Astrocyte of the cerebellum (primary cell): Measurements from ENCODE around the gene NKX3-2.
A peak's percentile ranks its signal among the peaks of the same experiment; 100 is the strongest.

Experiments
- DNase-seq: peaks from one replicate; pipeline ENCODE4 v3.0.0-alpha.2; 2011; ENCODE audit warnings: low read depth
- H3K4me3 ChIP-seq: 2 replicates; pipeline ENCODE4 v1.5.1; 2011; ENCODE audit warnings: mild to moderate bottlenecking, low read depth, low read length, moderate library complexity
- in situ Hi-C: cut with HindIII; loops from 2 replicates; pipeline ENCODE4 v1.10.0; 2017; ENCODE audit warnings: low sequenced_read_pairs
- TF ChIP-seq, protein P1 (sequence below): IDR thresholded peaks from 2 replicates; pipeline ENCODE4 v1.5.1; 2012; ENCODE audit warnings: low read length, low read depth, moderate library complexity, mild to moderate bottlenecking; ENCODE audit errors: missing control alignments

Gene NKX3-2

DNA sequence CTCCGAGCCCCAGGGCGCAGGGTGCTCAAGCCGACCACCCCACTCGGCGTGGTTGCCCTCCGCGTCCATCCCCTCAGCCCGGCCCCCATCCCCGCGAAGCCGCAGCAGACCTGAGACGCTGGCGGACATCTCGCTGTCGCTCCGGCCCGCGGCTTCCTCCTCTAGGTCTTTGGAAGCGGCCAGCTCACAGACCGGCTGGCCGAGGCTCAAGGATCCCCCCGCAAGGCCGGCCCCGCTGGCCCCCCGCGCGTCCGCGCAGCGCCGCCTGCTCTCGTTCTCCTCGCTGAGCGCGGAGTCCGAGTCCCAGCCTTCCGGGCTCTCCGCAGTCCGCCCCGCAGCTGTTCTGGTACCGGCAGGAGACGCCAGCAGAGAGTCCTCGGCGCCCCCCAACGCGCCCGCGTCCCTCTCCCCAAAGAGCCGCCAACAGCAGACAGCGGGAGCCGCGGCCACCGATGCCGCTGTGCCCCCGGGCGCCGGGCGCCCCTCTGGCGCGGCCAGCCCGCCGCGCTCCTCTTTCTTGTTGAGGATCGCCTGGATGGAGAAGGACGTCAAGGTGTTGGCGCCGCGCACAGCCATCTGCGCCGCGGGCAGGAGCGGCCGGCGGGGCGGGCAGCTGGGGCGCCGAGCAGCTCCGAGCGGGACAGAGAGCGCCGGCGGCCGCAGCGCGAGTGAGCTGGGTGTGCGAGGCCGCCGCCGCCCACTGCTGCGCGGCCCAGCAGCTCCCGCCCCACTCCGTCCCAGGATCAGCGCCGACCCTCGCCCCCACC is at the start of gene NKX3-2:
TSS of gene NKX3-2 (minus strand) at position 670 of the 767 bp plus-strand sequence. CDS start at position 576, 94 bp downstream.
- in situ Hi-C loops: no loop called here
- peak within 1 kb of the TSS; percentile 48 for H3K4me3 ChIP-seq
- TF ChIP-seq, protein P1, sequence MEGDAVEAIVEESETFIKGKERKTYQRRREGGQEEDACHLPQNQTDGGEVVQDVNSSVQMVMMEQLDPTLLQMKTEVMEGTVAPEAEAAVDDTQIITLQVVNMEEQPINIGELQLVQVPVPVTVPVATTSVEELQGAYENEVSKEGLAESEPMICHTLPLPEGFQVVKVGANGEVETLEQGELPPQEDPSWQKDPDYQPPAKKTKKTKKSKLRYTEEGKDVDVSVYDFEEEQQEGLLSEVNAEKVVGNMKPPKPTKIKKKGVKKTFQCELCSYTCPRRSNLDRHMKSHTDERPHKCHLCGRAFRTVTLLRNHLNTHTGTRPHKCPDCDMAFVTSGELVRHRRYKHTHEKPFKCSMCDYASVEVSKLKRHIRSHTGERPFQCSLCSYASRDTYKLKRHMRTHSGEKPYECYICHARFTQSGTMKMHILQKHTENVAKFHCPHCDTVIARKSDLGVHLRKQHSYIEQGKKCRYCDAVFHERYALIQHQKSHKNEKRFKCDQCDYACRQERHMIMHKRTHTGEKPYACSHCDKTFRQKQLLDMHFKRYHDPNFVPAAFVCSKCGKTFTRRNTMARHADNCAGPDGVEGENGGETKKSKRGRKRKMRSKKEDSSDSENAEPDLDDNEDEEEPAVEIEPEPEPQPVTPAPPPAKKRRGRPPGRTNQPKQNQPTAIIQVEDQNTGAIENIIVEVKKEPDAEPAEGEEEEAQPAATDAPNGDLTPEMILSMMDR: no peak
- DNase-seq: no peak

DNA sequence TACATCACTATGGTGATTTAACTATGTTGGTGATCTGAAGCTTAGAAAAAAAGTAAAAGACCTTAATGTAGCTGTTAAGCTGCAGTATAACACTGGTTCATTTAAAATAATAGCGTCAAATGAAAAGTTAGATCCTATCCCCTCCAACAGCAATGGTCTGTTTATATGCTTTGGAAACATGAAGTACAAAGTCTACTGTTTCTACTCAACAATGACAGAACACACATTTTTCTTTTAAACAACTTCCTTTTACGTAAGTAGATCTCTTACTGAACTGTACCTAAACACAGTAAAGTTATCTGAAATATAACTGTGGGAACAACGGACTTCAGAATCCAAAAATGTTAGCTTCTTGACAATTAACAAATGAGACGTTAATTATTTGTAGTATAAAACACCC is 47.9 kb upstream of the NKX3-2 start:
- TF ChIP-seq, protein P1: no peak
- no peak for DNase-seq
- in situ Hi-C loops: no loop called here
- H3K4me3 ChIP-seq: no peak overlapping the region

DNA sequence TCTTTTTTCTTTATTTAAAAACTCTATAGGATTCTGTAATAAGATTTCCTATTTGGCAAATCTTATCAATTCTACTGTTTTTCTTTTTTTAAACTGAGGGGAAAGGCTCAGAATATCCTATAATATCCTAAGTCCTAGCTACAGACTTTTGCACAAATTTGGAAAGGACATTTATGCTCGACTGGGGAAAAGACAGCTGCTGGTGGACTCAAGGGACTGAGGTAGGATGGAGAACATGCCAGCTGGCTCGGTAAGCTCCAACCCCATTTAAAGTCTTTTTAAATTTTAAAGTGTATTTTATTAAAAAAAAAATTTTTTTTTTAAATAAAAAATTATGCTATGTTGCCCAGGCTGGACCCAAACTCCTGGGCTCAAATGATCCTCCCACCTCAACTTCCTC is 46.5 kb upstream of the NKX3-2 start:
- in situ Hi-C loops: no loop called here
- no peak overlapping the region for H3K4me3 ChIP-seq
- no peak for DNase-seq
- TF ChIP-seq, protein P1: no peak

GRCh38 chr4:13588954-13589353 is 44.6 kb upstream of the NKX3-2 start:
- DNase-seq: no peak
- in situ Hi-C loops: no loop called here
- H3K4me3 ChIP-seq: no peak overlapping the region
- TF ChIP-seq, protein P1: no peak

DNA sequence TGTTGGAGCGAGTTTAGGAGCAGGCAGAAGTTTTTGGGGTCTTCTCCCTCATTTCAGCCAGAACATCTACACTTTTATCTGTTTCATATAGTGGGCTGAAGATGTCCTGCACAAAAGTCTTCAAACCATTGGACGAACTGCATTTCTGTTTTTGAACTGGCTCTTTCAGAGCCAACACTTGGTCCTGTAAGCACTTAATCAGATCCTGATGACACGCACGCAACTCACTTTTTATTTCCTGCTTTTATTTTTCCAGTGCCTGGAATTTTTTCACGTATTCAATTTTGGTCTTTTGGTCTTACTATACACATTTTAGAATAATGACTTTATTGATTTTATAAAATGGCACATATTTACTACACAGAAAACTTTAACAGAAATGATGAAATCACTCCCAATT is 40.2 kb upstream of the NKX3-2 start:
- TF ChIP-seq, protein P1: no peak
- in situ Hi-C loops: no loop called here
- H3K4me3 ChIP-seq: no peak overlapping the region
- no peak for DNase-seq

GRCh38 chr4:13580036-13580435 is 35.7 kb upstream of the NKX3-2 start:
- DNase-seq: no peak
- in situ Hi-C loops: no loop called here
- TF ChIP-seq, protein P1: no peak
- no peak overlapping the region for H3K4me3 ChIP-seq

DNA sequence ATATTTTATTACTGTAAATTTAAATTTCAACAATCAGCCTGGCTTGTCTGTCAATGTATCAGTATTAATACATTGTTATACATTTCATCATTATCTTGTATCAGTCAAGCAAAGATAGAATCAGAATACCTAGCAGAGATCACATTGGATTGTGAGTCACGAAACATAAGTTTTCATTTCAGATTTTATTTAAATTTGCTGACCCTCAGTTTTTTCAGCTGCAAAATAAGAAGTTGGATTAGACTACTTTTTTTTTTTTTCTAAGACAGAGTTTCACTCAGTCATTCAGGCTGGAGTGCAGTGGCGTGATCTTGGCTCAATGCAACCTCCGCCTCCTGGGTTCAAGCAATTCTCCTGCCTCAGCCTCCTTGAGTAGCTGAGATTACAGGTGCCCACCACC is 33.4 kb upstream of the NKX3-2 start:
- H3K4me3 ChIP-seq: no peak overlapping the region
- TF ChIP-seq, protein P1: no peak
- in situ Hi-C loops: no loop called here
- DNase-seq: no peak
